Endothelial cell of umbilical vein (primary cell): ENCODE results near the gene KITLG.

Source experiments
- CTCF ChIP-seq, 2 donors: IDR thresholded peaks; 1 replicate in 1 of 2; 2 replicates in 1 of 2; pipeline ENCODE4 v1.5.1; 2011; ENCODE audit warnings: low read length in 2 of 2, mild to moderate bottlenecking in 2 of 2, moderate library complexity in 2 of 2, control low read depth in 1 of 2, inconsistent platforms in 1 of 2, low read depth in 1 of 2; ENCODE audit not compliant: insufficient read depth in 1 of 2; ENCODE audit errors: extremely low read depth in 1 of 2
- EZH2 ChIP-seq: IDR thresholded peaks from 2 replicates; pipeline ENCODE4 v1.6.1; 2012; ENCODE audit warnings: borderline replicate concordance, low read depth, mild to moderate bottlenecking, moderate library complexity, low read length, inconsistent platforms; ENCODE audit not compliant: severe bottlenecking
- FOS ChIP-seq: IDR thresholded peaks from 2 replicates; pipeline ENCODE4 v1.6.1; 2011; ENCODE audit warnings: mild to moderate bottlenecking, low read length, moderate library complexity, borderline replicate concordance; ENCODE audit not compliant: insufficient read depth
- GATA2 ChIP-seq: IDR thresholded peaks from 2 replicates; pipeline ENCODE4 v1.7.0; 2011; ENCODE audit warnings: low read depth, mild to moderate bottlenecking, moderate library complexity, mixed read lengths, low read length; ENCODE audit not compliant: insufficient read length, insufficient read depth
- JUN ChIP-seq: IDR thresholded peaks from 2 replicates; pipeline ENCODE4 v1.6.1; 2011; ENCODE audit warnings: borderline replicate concordance, low read depth; ENCODE audit not compliant: insufficient read length, insufficient read depth
- MAX ChIP-seq: IDR thresholded peaks from 2 replicates; pipeline ENCODE4 v1.6.1; 2011; ENCODE audit not compliant: insufficient read depth, insufficient read length
- MYC ChIP-seq: IDR thresholded peaks from one replicate; pipeline ENCODE4 v1.6.1; 2011; ENCODE audit warnings: mild to moderate bottlenecking, low read depth, low read length
- POLR2A ChIP-seq: IDR thresholded peaks from 2 replicates; pipeline ENCODE4 v1.6.1; 2012; ENCODE audit warnings: low read depth, mild to moderate bottlenecking, control low read depth, low read length
- POLR2AphosphoS5 ChIP-seq: IDR thresholded peaks from 2 replicates; pipeline ENCODE4 v1.6.1; 2012; ENCODE audit warnings: low read depth, mild to moderate bottlenecking, control low read depth, low read length, moderate library complexity; ENCODE audit not compliant: insufficient read depth

GRCh38 chr12:88597365-88597764 is 17.1 kb upstream of the KITLG start:
- TF ChIP-seq POLR2A (no peak), CTCF (IDR thresholded peaks at IDR 0.05; ENCODE audit: extremely low read depth in 1 of 2, insufficient read depth in 1 of 2, low read depth in 1 of 2, low read length in 2 of 2) (no peak), POLR2AphosphoS5 (no peak), MAX (no peak), EZH2 (no peak), JUN (no peak), FOS (no peak), GATA2 (no peak), MYC (no peak)
